ENCODE results near the gene UNC93A. TPM values are rescaled to one million over a fixed set of nuclear protein-coding genes. Genes with fewer than 3 reads are reported as not detected.

Gene UNC93A
- total RNA-seq, 4 donors from 2014 or later = not detected

- ATAC-seq (ENCODE audit: low FRiP score) (no peak), DNase-seq (ENCODE audit: low spot score) (no peak)
- no peak for TF ChIP-seq CTCF (IDR thresholded peaks at IDR 0.05)
Measured at GRCh38 chr6:167293590-167294091, 2.5 kb downstream of the UNC93A start.

GRCh38 chr6:167294241-167294640, 3.1 kb downstream of the UNC93A start:
- DNase-seq (ENCODE audit: low spot score) (no peak), ATAC-seq (ENCODE audit: low FRiP score) (no peak)
- no peak for TF ChIP-seq CTCF (IDR thresholded peaks at IDR 0.05)

- DNase-seq (ENCODE audit: low spot score) = no peak
- TF ChIP-seq CTCF (IDR thresholded peaks at IDR 0.05) = no peak
Measured at GRCh38 chr6:167294651-167295494, 3.8 kb downstream of the UNC93A start.

GRCh38 chr6:167295495-167296292, 4.6 kb downstream of the UNC93A start:
- ATAC-seq (ENCODE audit: low FRiP score) = no peak
- no peak for TF ChIP-seq CTCF (IDR thresholded peaks at IDR 0.05)
- no peak for DNase-seq (ENCODE audit: low spot score)

More at GRCh38 chr6:167294651-167295494, 3.8 kb downstream of the UNC93A start:
- no peak for ATAC-seq (ENCODE audit: low FRiP score)

- DNase-seq (ENCODE audit: low spot score) (no peak), ATAC-seq (ENCODE audit: low FRiP score) (no peak)
- no peak for TF ChIP-seq CTCF (IDR thresholded peaks at IDR 0.05)
Measured at GRCh38 chr6:167296293-167296690, 5.2 kb downstream of the UNC93A start.

- TF ChIP-seq CTCF (IDR thresholded peaks at IDR 0.05) = no peak
- ATAC-seq (ENCODE audit: low FRiP score) (no peak), DNase-seq (ENCODE audit: low spot score) (no peak)
Measured at GRCh38 chr6:167296902-167297301, 5.8 kb downstream of the UNC93A start.

Data from omental fat pad (tissue), 4 donors.